Right hindlimb (tissue), 1 donor: Measurements from ENCODE around the gene LRMDA.
A peak's percentile ranks its signal among the peaks of the same experiment; 100 is the strongest.

Source experiments
- DNase-seq: peaks from one replicate; pipeline ENCODE4 v3.0.0-alpha.2; 2018

The LRMDA gene

GRCh38 chr10:75449382-75450074 lies 18.1 kb downstream of the LRMDA start:
- no peak for DNase-seq

GRCh38 chr10:75450075-75450445 lies 18.6 kb downstream of the LRMDA start:
- DNase-seq: no peak

DNA sequence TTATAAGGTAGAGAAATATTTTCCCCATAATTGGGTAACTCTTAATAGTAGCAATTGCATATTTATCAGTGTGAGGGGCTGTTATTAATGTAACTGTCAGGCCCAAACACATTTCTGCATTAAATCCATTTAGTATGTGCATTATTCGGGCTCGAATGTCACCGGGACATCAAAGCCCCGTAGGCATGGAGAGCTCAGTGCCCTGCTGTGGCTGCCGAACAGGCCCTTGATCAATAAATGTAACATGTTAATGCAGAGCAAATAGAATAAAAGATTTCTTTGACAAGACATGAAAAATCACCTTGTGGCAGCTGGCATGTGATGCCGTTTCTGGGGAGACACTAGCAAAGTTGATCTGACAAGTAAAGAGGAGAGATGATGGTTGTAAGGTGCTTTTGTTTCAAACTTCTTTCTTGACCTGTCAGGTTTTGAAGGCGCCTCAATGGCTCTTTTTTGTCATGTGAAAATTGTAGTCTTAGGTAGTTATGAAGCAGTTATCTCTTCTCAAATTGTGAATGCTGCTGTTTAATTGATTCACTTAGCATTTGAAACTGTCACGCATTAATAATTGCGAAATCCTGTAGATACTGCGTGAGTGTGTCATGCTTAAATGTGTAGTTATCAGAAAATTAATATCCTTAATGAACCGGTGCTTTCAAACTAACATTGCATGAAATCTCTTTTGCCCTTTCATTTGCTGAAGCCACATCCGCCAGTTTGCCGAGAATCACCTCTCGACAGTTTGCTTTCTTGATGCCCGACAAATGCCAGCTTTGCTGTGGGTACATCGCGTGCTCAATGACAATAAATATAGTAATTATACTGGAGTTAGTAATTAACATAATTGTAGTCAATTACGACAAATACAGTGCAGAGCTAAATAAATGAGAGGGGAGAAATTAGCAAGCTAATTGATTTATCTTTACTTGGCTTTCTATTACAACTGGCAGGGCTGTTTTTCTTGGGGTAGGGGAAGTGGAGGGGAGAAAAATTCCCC lies 19.5 kb downstream of the LRMDA start:
- no peak for DNase-seq

- no peak for DNase-seq
Measured at GRCh38 chr10:75451831-75452230, 20.4 kb downstream of the LRMDA start.

GRCh38 chr10:75452997-75453396 lies 21.6 kb downstream of the LRMDA start:
- DNase-seq: no peak

GRCh38 chr10:75456122-75456521 lies 24.7 kb downstream of the LRMDA start:
- DNase-seq: no peak

DNA sequence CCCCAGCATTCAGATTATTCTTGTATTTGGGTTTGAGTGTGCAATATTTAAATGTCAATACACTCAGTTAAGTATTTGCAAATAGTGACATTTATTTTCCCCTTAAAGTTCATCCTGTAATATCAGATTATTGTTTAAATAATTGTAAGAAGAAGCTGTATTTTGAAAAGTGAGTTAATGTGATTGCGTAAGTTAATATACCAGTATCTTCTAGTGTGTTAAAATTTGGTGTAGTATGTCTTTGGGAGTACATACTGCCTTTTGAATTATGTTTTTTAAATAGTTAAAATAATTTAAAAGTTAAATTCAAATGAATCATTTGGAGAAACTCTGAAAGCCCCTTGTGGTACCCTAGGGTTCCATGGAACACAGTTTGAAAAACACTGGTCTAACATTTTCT lies 28.6 kb downstream of the LRMDA start:
- DNase-seq: no peak

GRCh38 chr10:75461672-75462649 lies 30.5 kb downstream of the LRMDA start:
- DNase-seq: no peak

DNA sequence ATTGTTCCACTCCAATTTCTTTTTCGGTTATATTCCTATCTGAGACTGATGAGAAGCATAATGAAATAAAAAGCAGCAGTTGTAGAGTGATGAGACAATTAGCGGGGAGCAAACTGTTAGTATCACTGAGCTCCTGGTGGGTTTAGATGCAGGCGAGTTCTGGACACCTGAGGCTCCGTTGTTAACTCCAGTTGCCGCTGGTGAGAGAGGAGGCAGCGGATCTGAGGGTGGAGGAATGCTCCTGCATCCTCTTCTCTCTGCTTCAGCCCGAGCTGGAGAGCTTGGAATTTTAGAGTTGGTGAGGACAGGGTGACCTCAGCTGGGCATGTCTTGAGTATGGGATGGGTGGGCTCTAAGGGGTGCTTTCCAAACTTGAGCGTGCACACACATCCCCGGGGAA lies 31.4 kb downstream of the LRMDA start:
- no peak for DNase-seq

DNA sequence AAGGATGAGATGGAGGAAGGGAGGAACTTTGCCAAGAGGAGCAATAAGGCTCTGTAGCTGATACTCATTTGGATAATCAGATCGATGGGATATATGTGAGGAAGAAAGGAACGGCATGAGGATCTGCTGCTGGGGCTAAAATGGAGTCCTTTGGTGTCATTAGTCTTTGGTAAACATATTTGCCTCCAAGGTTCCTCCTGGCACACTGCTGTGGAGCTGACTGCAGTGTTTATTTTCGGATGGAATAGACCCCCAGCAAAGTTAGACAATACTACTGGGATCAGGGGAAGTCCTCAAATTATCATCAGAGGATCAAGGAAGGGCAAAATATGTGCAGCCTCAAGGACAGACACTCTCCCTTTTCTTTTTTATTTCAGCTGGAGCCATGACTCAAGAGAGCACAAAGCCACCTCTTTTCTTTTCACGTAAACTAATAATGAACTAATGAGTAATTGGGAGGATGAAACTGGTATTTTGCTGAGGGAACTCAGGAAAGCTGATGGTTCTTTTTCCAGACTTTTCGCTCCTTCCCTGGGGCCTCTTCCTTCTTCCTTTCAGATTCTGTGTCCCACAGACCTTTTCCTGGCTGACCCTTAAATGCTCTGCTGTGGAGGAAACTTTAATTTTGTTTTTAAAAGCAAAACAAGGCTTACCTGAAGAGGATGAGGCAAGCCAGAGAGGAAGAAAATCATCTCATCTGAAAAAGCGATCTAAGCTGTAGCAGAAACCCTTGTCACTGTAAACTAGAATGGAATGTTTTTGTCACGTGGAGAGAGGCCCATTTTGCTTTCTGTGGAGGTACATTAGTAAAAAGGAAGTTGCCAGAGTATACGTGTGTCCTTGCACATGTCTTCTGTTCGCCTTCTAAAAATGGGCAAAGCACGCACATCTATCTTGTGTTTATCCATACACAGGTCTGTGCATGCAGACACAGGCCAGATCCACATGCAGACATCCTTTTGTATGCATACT lies 33.3 kb downstream of the LRMDA start:
- no peak for DNase-seq

- no peak for DNase-seq
Measured at GRCh38 chr10:75465450-75465827, 34.0 kb downstream of the LRMDA start.

GRCh38 chr10:75466001-75466400 lies 34.6 kb downstream of the LRMDA start:
- DNase-seq: no peak

DNA sequence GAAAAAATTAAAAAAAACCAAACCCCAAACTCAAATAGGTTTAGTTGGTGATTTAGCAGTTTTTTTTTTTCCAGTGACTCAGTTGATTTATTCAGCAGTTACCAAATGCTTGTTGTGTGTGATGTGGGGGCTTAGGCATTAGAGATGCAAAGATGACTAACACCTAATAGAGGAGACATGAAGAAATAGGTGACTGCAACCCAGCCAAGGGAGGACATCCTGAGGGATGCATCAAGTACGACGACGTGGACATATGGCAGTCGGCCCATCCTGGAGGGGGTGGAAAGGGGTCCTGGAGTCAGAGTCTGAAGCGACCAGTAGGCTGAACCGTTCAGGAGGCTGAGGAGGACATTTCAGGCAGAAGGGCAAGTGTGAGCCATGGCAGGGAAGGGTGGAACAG lies 35.5 kb downstream of the LRMDA start:
- no peak for DNase-seq

DNA sequence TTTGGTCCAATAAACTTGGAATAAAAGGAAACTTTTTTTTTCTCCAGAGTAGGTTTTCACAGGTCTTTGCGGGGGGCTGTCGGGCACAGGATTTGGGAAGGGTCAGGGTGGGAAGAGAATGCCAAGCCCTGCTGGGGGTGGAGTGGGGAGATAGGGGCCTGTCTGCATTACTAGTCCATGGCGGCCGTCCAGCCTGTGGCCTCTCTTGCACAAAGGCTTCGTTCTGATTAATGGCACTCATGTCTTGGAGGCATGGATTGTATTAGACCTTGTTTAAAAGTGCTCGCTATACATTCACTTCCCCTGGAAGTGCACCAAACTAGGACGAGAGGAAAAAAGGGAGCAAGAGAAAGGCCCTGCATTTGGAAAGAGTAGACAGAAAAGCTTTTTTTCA lies 37.2 kb downstream of the LRMDA start:
- no peak for DNase-seq

DNA sequence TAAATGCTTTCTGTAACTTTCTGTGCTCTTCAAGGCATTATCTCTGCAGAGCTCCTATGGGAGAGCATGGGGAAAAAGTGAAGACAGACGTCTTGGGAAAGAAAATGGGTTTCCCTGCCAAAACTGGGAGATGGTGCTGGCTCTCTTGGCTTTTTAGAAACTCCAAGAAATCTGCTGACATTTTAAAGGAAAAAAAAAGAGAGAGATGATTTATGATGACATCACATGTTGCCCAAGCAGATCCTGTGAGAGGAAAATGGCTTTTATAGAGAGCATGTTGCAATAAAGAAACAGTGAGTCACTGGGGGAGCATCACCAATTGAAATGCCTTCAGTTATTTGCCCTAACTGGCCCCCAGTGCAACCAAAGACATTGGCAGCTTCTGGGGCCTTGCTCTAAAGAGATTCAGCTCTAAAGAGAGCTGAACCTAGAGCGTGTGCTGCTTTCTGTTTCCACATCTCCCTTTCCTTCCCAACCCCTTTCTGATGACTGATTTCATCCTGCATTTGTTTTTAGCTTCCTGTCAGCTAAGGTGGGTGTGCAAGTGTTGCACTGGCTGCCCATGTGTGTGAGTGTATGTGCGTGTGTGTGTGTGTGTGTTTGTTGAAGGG lies 37.7 kb downstream of the LRMDA start:
- no peak for DNase-seq

GRCh38 chr10:75470901-75471300 lies 39.5 kb downstream of the LRMDA start:
- peak; percentile 64 for DNase-seq

DNA sequence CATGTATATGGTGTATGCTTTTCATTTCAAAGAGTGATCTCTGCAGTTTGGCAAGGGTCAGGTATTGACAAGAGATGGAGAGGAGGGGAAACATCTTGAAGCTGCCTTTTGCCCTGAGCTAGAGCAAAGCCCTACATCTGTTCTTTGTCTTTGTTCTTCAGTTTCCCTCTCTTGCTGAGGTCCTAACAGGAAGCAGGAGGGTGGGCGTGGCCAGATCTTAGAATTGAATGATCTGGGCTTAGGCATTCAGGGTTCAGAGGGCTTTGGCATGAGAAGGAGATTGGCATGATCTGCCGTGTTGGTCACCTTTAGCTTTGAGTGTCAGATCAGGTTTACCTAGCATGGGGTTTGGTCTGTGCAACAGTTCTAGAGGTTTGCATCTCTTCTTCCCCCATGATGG lies 41.3 kb downstream of the LRMDA start:
- DNase-seq: no peak

- no peak for DNase-seq
Measured at GRCh38 chr10:75474106-75474505, 42.7 kb downstream of the LRMDA start.

GRCh38 chr10:75475460-75476182 lies 44.2 kb downstream of the LRMDA start:
- no peak for DNase-seq

DNA sequence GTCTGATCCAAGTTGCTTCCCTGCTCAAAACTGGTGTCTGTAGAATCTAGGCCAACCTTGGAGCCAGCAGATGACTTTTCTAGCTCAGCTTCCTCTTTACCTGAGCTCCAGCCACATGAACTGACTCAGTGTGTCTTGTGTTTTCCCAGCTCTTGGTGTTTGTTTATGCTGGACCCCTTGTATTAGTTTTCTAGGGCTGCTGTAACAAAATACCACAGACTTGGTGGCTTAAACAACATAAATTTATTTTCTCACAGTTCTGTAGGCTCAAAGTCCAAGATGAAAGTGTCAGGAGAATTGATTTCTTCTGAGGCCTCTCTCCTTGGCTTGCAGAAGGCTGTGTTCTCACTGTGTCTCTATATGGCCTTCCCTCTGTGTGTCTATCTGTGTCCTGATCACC lies 45.1 kb downstream of the LRMDA start:
- DNase-seq: no peak

DNA sequence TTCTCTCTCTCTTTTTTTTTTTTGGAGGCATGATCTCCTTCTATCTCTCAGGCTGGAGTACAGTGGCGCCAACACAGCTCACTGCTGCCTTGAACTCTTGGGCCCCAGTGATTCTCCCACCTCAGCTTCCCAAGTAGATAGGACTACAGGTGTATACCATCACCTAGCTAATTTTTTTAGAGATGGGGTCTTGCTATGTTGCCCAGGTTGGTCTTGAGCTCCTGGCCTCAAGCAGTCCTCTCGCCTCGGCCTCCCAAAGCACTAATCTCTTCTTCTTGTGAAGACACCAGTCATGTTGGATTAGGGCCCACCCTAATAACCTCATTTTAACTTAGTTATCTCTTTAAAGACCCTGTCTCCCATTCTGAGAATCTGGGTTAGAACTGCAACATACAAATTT lies 45.6 kb downstream of the LRMDA start:
- DNase-seq: no peak
